DOHH2 (cell line): Measurements from ENCODE around the gene DDO.

Experiments used
- H3F3A ChIP-seq: fragments of 200-600 bp; sonication (generic), shearing (Covaris generic); 2 replicates; pipeline ENCODE4 v1.6.0; 2016; ENCODE audit warnings: antibody characterized with exemption, mild to moderate bottlenecking; ENCODE audit not compliant: control insufficient read depth, insufficient read depth
- H3K27ac ChIP-seq: fragments of 200-600 bp; sonication (generic); 2 replicates; pipeline ENCODE4 v1.5.1; 2014; ENCODE audit warnings: low read depth, mild to moderate bottlenecking, low read length, moderate library complexity
- H3K27me3 ChIP-seq: fragments of 200-600 bp; sonication (generic); 2 replicates; pipeline ENCODE4 v1.6.1; 2014; ENCODE audit warnings: mild to moderate bottlenecking, low read length, mixed read lengths; ENCODE audit not compliant: control insufficient read depth
- H3K36me3 ChIP-seq: fragments of 200-600 bp; sonication (generic); 2 replicates; pipeline ENCODE4 v1.6.1; 2014; ENCODE audit warnings: mild to moderate bottlenecking, low read length, moderate library complexity, mixed read lengths; ENCODE audit not compliant: control insufficient read depth
- H3K4me1 ChIP-seq: fragments of 200-600 bp; sonication (generic); 2 replicates; pipeline ENCODE4 v1.6.1; 2014; ENCODE audit warnings: mild to moderate bottlenecking, low read length, mixed read lengths; ENCODE audit not compliant: control insufficient read depth
- H3K4me2 ChIP-seq: fragments of 200-600 bp; sonication (generic); 2 replicates; pipeline ENCODE4 v1.6.0; 2014; ENCODE audit warnings: mild to moderate bottlenecking, low read length, moderate library complexity
- H3K4me3 ChIP-seq: fragments of 200-600 bp; sonication (generic); 2 replicates; pipeline ENCODE4 v1.5.1; 2014; ENCODE audit warnings: mild to moderate bottlenecking, low read length, mixed read lengths
- H3K79me2 ChIP-seq: fragments of 200-600 bp; sonication (generic); 2 replicates; pipeline ENCODE4 v1.6.1; 2014; ENCODE audit warnings: mild to moderate bottlenecking, low read length, mixed read lengths; ENCODE audit not compliant: control insufficient read depth
- H3K9me2 ChIP-seq: fragments of 200-600 bp; sonication (generic); replicated peaks from 2 replicates; pipeline ENCODE4 v1.6.1; 2014; ENCODE audit warnings: mild to moderate bottlenecking, low read length, mixed read lengths; ENCODE audit not compliant: control insufficient read depth
- H3K9me3 ChIP-seq: fragments of 200-600 bp; sonication (generic); 2 replicates; pipeline ENCODE4 v1.6.1; 2014; ENCODE audit warnings: antibody characterized with exemption, low read length, mixed read lengths; ENCODE audit not compliant: control insufficient read depth, insufficient read depth
- H4K20me1 ChIP-seq: fragments of 200-600 bp; sonication (generic); 2 replicates; pipeline ENCODE4 v1.6.0; 2014; ENCODE audit warnings: low read depth, mild to moderate bottlenecking, antibody characterized with exemption, low read length, moderate library complexity; ENCODE audit not compliant: control insufficient read depth, insufficient read depth
- EZH2phosphoT487 ChIP-seq: fragments of 200-600 bp; sonication (generic); IDR thresholded peaks from 2 replicates; pipeline ENCODE4 v1.6.1; 2017; ENCODE audit warnings: borderline replicate concordance, mild to moderate bottlenecking, antibody characterized with exemption, low read length, moderate library complexity, mixed read lengths
- TF ChIP-seq, protein P1 (sequence below): fragments of 200-600 bp; sonication (generic); IDR thresholded peaks from one replicate; pipeline ENCODE4 v1.5.1; 2014; ENCODE audit warnings: antibody characterized with exemption, mild to moderate bottlenecking, low read depth, low read length; ENCODE audit not compliant: poor library complexity, severe bottlenecking

Gene DDO

DNA sequence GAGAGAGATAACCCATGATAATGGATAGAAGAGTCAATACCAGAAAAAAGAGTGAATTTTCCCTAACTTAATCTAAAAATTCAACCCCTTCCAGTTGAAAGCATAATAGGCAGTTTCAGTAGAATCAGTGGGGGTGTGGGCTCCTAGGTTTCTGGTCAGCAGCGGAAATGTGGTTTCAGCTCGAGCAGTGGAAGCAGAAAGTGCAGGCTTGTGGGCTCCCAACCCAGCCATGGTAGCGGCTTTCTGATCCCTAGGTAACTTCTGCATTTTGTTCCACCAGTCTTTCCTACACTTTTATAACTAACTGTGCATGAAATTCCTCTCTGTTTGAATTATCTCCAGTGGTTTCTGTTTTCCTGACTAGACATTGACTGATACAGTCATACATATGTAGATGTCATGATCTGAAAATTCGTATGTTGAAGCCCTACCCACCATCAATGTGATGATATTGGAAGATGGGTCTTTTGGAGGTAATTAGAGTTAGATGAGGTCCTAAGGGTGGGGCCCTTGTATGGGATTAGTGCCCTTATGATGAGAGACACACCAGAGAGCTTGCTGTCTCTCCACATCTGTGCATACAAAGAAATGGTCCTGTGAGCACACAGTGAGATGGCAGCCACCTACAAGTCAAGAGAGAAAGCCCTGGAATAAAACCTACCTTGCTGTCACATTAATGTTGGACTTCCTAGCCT, 6.5 kb upstream of the DDO start:
- Histone ChIP-seq H3K36me3 (no peaks in the 10 kb centered on the region), H3K9me3 (no peaks in the 10 kb centered on the region), H3K27ac (no peak overlapping the region), H3K27me3 (peaks cover 13% of the 10 kb centered on the region), H3K79me2 (no peaks in the 10 kb centered on the region), H3K4me2 (no peak overlapping the region), H3F3A (no peaks in the 10 kb centered on the region), H3K9me2 (no peaks in the 10 kb centered on the region), H3K4me1 (no peaks in the 10 kb centered on the region), H3K4me3 (no peak overlapping the region), H4K20me1 (no peaks in the 10 kb centered on the region)
- TF ChIP-seq EZH2phosphoT487, result no peak
- TF ChIP-seq, protein P1, sequence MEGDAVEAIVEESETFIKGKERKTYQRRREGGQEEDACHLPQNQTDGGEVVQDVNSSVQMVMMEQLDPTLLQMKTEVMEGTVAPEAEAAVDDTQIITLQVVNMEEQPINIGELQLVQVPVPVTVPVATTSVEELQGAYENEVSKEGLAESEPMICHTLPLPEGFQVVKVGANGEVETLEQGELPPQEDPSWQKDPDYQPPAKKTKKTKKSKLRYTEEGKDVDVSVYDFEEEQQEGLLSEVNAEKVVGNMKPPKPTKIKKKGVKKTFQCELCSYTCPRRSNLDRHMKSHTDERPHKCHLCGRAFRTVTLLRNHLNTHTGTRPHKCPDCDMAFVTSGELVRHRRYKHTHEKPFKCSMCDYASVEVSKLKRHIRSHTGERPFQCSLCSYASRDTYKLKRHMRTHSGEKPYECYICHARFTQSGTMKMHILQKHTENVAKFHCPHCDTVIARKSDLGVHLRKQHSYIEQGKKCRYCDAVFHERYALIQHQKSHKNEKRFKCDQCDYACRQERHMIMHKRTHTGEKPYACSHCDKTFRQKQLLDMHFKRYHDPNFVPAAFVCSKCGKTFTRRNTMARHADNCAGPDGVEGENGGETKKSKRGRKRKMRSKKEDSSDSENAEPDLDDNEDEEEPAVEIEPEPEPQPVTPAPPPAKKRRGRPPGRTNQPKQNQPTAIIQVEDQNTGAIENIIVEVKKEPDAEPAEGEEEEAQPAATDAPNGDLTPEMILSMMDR, result no peak

DNA sequence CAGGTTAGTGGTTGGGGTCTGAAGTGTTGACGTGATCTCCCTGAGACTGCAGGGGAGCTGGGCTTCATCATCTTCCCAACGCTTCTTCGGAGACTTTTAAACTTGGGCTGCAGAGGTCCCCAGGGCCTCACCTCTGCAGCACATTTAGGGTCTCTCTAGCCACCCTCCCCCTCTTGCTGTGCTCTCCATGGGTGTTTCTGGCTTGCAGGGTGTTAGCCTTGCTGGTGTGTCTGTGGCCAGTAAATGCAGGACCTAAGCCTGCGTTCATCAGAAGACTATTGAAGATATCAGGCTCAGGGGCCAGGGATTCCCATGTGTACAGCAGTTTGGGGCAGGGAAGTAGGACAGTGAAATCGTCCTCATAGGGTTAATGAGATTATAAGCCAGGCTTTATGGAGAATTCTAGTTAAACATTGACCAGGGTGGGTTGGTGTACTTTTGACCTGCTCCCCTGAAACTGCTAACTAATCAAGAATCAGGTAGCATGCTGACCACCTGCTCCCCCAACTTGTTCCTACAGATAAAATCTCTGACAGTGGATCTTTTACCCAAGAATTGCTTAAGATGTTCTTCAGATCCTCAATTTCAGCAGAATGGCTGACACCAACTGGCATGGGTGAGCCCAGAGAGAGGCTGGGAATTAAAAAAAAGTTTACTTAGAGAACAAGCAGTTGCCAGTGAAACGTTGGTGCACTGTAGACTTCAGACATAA, 3.8 kb upstream of the DDO start:
- Histone ChIP-seq H3K36me3 (no peaks in the 10 kb centered on the region), H3K9me2 (no peaks in the 10 kb centered on the region), H3K4me3 (no peak overlapping the region), H3K27ac (no peak overlapping the region), H3K27me3 (peaks cover 7% of the 10 kb centered on the region; the same call in 1 of the 2 replicates), H3K4me1 (no peaks in the 10 kb centered on the region), H3K4me2 (no peak overlapping the region), H3K79me2 (no peaks in the 10 kb centered on the region), H4K20me1 (no peaks in the 10 kb centered on the region), H3K9me3 (no peaks in the 10 kb centered on the region), H3F3A (no peaks in the 10 kb centered on the region)
- TF ChIP-seq, protein P1, result no peak
- TF ChIP-seq EZH2phosphoT487, result no peak

DNA sequence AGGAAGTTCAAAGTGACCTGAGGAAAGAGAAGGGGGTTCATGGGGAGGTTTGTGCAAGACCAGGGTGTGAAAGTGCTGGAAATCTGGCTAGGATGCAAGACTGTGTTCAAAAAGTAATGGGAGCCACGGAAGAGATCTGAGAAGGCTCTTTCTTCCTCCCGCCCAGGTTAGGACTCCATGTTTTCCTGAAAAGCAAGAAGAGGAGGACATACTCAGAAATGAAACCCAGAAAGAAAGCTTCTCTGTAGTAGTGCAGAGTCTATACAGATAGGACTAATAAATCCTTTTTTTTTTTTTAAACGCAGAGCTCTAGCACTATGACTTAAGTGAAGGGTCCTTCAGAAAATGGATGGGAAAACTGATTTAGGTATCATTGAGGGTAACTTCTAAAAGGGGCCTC, 3.2 kb upstream of the DDO start:
- no peaks in the 10 kb centered on the region for H3K9me2 ChIP-seq
- peaks cover 7% of the 10 kb centered on the region; the same call in 1 of the 2 replicates for H3K27me3 ChIP-seq
- no peaks in the 10 kb centered on the region for H3K79me2 ChIP-seq
- H3K27ac ChIP-seq, result no peak overlapping the region
- H3K36me3 ChIP-seq, result no peaks in the 10 kb centered on the region
- H3F3A ChIP-seq, result no peaks in the 10 kb centered on the region
- H3K4me2 ChIP-seq, result no peak overlapping the region
- no peaks in the 10 kb centered on the region for H4K20me1 ChIP-seq
- H3K9me3 ChIP-seq, result no peaks in the 10 kb centered on the region
- no peak overlapping the region for H3K4me3 ChIP-seq
- no peaks in the 10 kb centered on the region for H3K4me1 ChIP-seq
- no peak for TF ChIP-seq EZH2phosphoT487
- TF ChIP-seq, protein P1, result no peak
